Activated T-helper 2 cell treated with anti-CD3 and anti-CD28 coated beads, Interferon-gamma antibody, Interleukin-2, Interleukin-4, amounts not matched to agents 10 μg/mL and 5 μg/mL and 100 μg/mL, durations not matched to agents 14 hours and 24 hours and 36 hours (primary cell): ENCODE data around the gene SMAD5. TPM values are rescaled to one million over a fixed set of nuclear protein-coding genes. Genes with fewer than 3 reads are reported as not detected.

Source experiments
- DNase-seq: peaks from one replicate; pipeline ENCODE4 v3.0.0; 2021; ENCODE audit warnings: low spot score
- H3K27ac Mint-ChIP-seq: one replicate; pipeline ENCODE4 v1.8.0; 2021; ENCODE audit warnings: mixed read lengths
- H3K27me3 Mint-ChIP-seq: one replicate; pipeline ENCODE4 v1.8.0; 2021; ENCODE audit warnings: low read depth, mixed read lengths
- H3K36me3 Mint-ChIP-seq: one replicate; pipeline ENCODE4 v1.8.0; 2021; ENCODE audit warnings: low read depth, mixed read lengths
- H3K4me1 Mint-ChIP-seq: one replicate; pipeline ENCODE4 v1.8.0; 2021; ENCODE audit warnings: low read depth, mixed read lengths
- H3K4me3 Mint-ChIP-seq: one replicate; pipeline ENCODE4 v1.8.0; 2021; ENCODE audit warnings: low read depth, mild to moderate bottlenecking, moderate library complexity, mixed read lengths
- H3K9me3 Mint-ChIP-seq: one replicate; pipeline ENCODE4 v1.8.0; 2021; ENCODE audit warnings: mixed read lengths
- intact Hi-C: fragments of 100-400 bp; cut with micrococcal nuclease; formaldehyde crosslinking; loops from one replicate; pipeline ENCODE4 v1.15.1; 2023
- total RNA-seq: library from RNA; stranded (reverse); gene quantifications from 2 replicates; pipeline ENCODE4 v1.2.3, GENCODE V29; 2022

Gene SMAD5
- total RNA-seq, 1 donor from 2014 or later = 19.7 TPM

GRCh38 chr5:136146201-136146600 is 13.6 kb downstream of the SMAD5 start:
- H3K36me3 Mint-ChIP-seq = peaks cover 3% of the 10 kb centered on the region
- H3K27ac Mint-ChIP-seq = no peak overlapping the region
- H3K27me3 Mint-ChIP-seq = peaks cover 5% of the 10 kb centered on the region
- intact Hi-C loops = no loop called here
- no peak for DNase-seq
- H3K4me1 Mint-ChIP-seq = peaks cover 1% of the 10 kb centered on the region
- H3K4me3 Mint-ChIP-seq = no peak overlapping the region
- no peaks in the 10 kb centered on the region for H3K9me3 Mint-ChIP-seq

GRCh38 chr5:136147632-136148031 is 15.0 kb downstream of the SMAD5 start:
- Mint-ChIP-seq H3K9me3 (no peaks in the 10 kb centered on the region), H3K4me1 (peaks cover 4% of the 10 kb centered on the region), H3K36me3 (peaks cover 5% of the 10 kb centered on the region), H3K27me3 (peaks cover 5% of the 10 kb centered on the region), H3K27ac (no peak overlapping the region), H3K4me3 (no peak overlapping the region)
- no peak for DNase-seq
- intact Hi-C loops = no loop called here

GRCh38 chr5:136149891-136150290 is 17.2 kb downstream of the SMAD5 start:
- Mint-ChIP-seq H3K4me3 (no peak overlapping the region), H3K36me3 (peaks cover 15% of the 10 kb centered on the region), H3K27me3 (peaks cover 5% of the 10 kb centered on the region), H3K4me1 (peaks cover 4% of the 10 kb centered on the region), H3K27ac (no peak overlapping the region), H3K9me3 (no peaks in the 10 kb centered on the region)
- no peak for DNase-seq
- intact Hi-C loops = no loop called here

- H3K27ac Mint-ChIP-seq = no peak overlapping the region
- intact Hi-C loops = no loop called here
- H3K9me3 Mint-ChIP-seq = no peaks in the 10 kb centered on the region
- H3K4me3 Mint-ChIP-seq = no peak overlapping the region
- peaks cover 5% of the 10 kb centered on the region for H3K4me1 Mint-ChIP-seq
- no peak for DNase-seq
- H3K27me3 Mint-ChIP-seq = no peaks in the 10 kb centered on the region
- peaks cover 30% of the 10 kb centered on the region for H3K36me3 Mint-ChIP-seq
Observed at GRCh38 chr5:136153581-136154236, 21.1 kb downstream of the SMAD5 start.

DNA sequence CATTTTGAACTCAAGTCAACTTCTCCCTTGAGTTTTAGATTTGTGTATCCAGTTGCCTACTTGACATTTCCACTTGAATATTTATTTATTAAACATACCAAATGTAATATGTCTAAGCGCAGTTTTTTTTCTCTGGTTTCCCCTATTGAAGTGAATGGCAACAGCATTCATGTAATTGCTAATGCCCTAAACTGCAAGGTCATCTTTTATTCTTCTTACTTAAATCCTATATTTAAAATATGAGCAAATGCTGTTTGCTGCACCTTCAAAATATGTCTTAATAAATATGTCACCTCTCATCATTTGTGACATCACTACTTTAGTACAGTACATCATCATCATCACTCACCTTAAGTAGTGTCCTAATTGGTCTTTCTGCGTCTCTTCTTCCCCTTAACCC is 22.4 kb downstream of the SMAD5 start:
- intact Hi-C loops = no loop called here
- no peak overlapping the region for H3K27ac Mint-ChIP-seq
- H3K36me3 Mint-ChIP-seq = peaks cover 27% of the 10 kb centered on the region
- no peaks in the 10 kb centered on the region for H3K9me3 Mint-ChIP-seq
- no peak overlapping the region for H3K4me3 Mint-ChIP-seq
- no peaks in the 10 kb centered on the region for H3K27me3 Mint-ChIP-seq
- DNase-seq = no peak
- H3K4me1 Mint-ChIP-seq = peaks cover 5% of the 10 kb centered on the region

- H3K36me3 Mint-ChIP-seq = peaks cover 29% of the 10 kb centered on the region
- intact Hi-C loops = no loop called here
- no peak for DNase-seq
- no peaks in the 10 kb centered on the region for H3K9me3 Mint-ChIP-seq
- H3K4me3 Mint-ChIP-seq = no peak overlapping the region
- H3K4me1 Mint-ChIP-seq = peaks cover 5% of the 10 kb centered on the region
- no peak overlapping the region for H3K27ac Mint-ChIP-seq
- no peaks in the 10 kb centered on the region for H3K27me3 Mint-ChIP-seq
Observed at GRCh38 chr5:136155761-136156160, 23.1 kb downstream of the SMAD5 start.

DNA sequence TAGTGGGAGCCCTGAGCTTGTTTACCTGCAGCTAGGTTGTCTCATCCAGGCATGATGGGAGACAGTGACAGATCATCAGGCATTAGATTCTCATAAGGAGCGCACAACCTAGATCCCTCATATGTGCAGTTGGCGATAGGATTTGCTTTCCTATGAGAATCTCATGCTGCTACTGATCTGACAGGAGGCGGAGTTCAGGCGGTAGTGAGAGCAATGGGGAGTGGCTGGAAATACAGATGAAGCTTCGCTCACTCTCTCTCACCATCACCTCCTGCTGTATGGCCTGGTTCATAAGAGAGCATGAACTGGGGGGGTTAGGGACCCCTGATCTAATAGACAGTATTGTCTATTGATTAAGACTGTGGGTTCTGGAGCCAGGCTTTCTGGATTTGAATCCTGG is 24.9 kb downstream of the SMAD5 start:
- no peak overlapping the region for H3K27ac Mint-ChIP-seq
- H3K36me3 Mint-ChIP-seq = peaks cover 29% of the 10 kb centered on the region
- H3K27me3 Mint-ChIP-seq = no peaks in the 10 kb centered on the region
- H3K9me3 Mint-ChIP-seq = no peaks in the 10 kb centered on the region
- intact Hi-C loops = no loop called here
- DNase-seq = no peak
- no peak overlapping the region for H3K4me3 Mint-ChIP-seq
- H3K4me1 Mint-ChIP-seq = peaks cover 2% of the 10 kb centered on the region

DNA sequence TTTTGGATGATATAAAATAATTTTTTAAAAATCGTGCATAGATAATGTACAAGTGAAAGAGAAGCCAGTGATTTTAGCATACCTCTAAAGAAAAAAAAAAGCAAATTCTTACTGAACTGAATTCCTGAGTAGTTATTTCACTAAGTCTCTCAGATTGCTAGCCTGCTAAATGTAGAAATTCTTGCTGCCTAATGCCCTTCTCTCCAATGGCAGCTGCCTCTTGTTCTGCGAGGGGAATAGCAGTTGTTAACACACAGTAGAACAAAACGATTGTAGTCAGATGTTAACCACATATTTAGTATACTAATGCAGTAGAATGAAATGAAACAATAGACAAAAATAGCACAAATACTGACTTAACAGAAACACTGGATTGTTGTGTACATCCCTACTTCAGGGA is 26.8 kb downstream of the SMAD5 start:
- intact Hi-C loops = no loop called here
- Mint-ChIP-seq H3K27me3 (no peaks in the 10 kb centered on the region), H3K36me3 (peaks cover 33% of the 10 kb centered on the region), H3K4me3 (no peak overlapping the region), H3K9me3 (no peaks in the 10 kb centered on the region), H3K27ac (no peak overlapping the region), H3K4me1 (peaks cover 2% of the 10 kb centered on the region)
- no peak for DNase-seq

DNA sequence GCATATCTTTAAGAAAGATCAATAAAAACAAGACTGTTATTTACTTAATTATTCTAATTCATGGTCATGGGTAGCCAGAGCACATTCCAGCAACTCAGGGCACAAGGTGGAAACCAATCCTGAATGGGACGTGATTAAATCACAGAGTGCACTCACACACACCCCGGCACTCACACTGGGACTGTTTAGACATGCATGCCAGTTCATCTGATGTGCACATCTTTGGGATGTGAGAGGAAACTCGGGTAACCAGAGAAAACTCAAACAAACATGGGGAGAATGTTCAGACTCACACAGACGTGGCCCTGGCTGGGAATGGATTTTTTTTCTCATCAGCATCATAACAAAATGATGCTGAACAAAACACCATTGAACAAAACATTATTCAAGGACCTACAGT is 29.4 kb downstream of the SMAD5 start:
- H3K4me1 Mint-ChIP-seq = peaks cover 2% of the 10 kb centered on the region

DNA sequence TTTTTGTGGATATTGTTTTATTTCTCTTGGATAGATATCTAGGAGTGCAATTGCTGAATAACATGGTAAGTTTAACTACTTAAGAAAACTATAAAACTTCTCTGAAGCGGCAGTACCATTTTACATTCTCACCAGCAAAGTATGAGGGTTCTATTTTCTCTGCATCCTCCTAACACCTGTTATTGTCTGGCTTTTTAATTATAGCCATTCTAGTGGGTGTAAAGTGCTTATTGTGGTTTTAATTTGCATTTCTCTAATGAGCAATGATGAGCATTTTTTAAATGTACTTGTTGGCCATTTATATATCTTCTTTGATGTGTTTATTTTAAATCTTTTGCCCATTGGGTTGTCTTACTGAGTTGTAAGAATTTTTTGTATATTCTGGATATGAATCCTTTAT is 31.6 kb downstream of the SMAD5 start:
- no peak overlapping the region for H3K4me3 Mint-ChIP-seq
- H3K36me3 Mint-ChIP-seq = peaks cover 35% of the 10 kb centered on the region
- intact Hi-C loops = no loop called here
- no peaks in the 10 kb centered on the region for H3K4me1 Mint-ChIP-seq
- DNase-seq = no peak
- H3K9me3 Mint-ChIP-seq = no peaks in the 10 kb centered on the region
- no peak overlapping the region for H3K27ac Mint-ChIP-seq
- H3K27me3 Mint-ChIP-seq = no peaks in the 10 kb centered on the region

More for the DNA sequence above, 29.4 kb downstream of the SMAD5 start:
- no peak for DNase-seq
- Mint-ChIP-seq H3K4me3 (no peak overlapping the region), H3K9me3 (no peaks in the 10 kb centered on the region), H3K27me3 (no peaks in the 10 kb centered on the region), H3K36me3 (peaks cover 25% of the 10 kb centered on the region), H3K27ac (no peak overlapping the region)
- intact Hi-C loops = no loop called here

GRCh38 chr5:136166909-136167308 is 34.3 kb downstream of the SMAD5 start:
- H3K4me3 Mint-ChIP-seq = no peak overlapping the region
- no peaks in the 10 kb centered on the region for H3K4me1 Mint-ChIP-seq
- H3K27ac Mint-ChIP-seq = no peak overlapping the region
- no peak for DNase-seq
- no peaks in the 10 kb centered on the region for H3K9me3 Mint-ChIP-seq
- intact Hi-C loops = no loop called here
- no peaks in the 10 kb centered on the region for H3K27me3 Mint-ChIP-seq
- peaks cover 34% of the 10 kb centered on the region for H3K36me3 Mint-ChIP-seq

GRCh38 chr5:136169218-136169617 is 36.6 kb downstream of the SMAD5 start:
- H3K27ac Mint-ChIP-seq = no peak overlapping the region
- DNase-seq = no peak
- no peaks in the 10 kb centered on the region for H3K27me3 Mint-ChIP-seq
- intact Hi-C loops = no loop called here
- H3K36me3 Mint-ChIP-seq = peaks cover 39% of the 10 kb centered on the region
- no peaks in the 10 kb centered on the region for H3K4me1 Mint-ChIP-seq
- no peaks in the 10 kb centered on the region for H3K9me3 Mint-ChIP-seq
- no peak overlapping the region for H3K4me3 Mint-ChIP-seq

DNA sequence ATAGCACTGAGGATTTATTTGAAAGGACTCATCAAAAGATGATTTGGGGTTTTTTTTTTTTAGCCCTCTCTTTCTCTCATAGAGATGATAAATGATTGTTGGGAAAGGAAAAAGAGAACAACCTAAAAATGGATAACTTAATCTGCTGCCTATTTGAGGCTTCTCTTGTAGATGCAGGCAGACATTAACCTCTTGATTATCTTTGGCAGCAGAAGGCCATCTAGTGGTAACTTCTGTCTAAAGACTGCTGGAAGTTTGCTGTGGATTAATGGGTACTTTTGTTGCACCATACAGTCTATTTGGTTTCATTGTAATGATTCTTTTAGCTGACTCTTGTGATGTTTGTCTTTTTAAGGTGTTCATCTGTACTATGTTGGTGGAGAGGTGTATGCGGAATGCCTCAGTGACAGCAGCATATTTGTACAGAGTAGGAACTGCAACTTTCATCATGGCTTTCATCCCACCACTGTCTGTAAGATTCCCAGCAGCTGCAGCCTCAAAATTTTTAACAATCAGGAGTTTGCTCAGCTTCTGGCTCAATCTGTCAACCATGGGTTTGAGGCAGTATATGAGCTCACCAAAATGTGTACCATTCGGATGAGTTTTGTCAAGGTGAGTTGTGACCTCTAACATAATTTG is 41.5 kb downstream of the SMAD5 start:
- H3K4me1 Mint-ChIP-seq = no peaks in the 10 kb centered on the region
- no peak for DNase-seq
- H3K36me3 Mint-ChIP-seq = peaks cover 24% of the 10 kb centered on the region
- no peak overlapping the region for H3K4me3 Mint-ChIP-seq
- H3K27me3 Mint-ChIP-seq = no peaks in the 10 kb centered on the region
- H3K27ac Mint-ChIP-seq = no peak overlapping the region
- H3K9me3 Mint-ChIP-seq = no peaks in the 10 kb centered on the region
- intact Hi-C loops = loop anchor here (1.0 to 2.0 kb wide), 3 partner anchors 93 to 287 kb away; no protein-coding TSS in a partner anchor
